ENCODE results near the gene GRHPR.

The GRHPR gene

DNA sequence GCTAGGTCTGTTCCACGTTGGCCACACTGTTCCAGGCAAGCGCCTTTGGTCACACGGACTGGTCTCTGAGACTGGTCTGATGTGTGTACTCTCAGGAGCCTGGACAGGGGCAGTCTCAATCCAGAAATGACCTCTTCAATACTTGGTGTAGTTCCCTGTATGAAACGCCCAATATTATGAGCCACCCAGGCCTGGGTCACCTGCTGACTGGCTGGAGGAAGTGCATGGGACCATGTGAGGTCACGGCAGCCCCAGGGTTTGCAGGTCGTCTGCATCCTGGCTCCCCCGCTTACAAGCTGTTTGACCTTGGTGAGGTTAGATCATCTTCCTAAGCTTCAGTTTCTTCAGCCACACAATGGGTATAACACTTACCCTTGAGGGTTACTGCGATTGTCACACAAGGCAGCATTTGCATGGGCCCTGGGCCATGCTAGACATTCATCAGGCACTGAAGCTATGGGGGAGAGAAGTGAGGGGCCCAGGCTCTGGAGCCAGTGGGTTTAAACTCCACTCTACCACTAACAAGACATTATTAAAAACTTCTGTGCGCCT lies 5.2 kb upstream of the GRHPR start:
- TF ChIP-seq ZFX (IDR thresholded peaks at IDR 0.05) (no peak), CTCF (conservative IDR thresholded peaks at IDR 0.05) (no peak)
- peak overlapping the region; percentile 50 for H3K27ac ChIP-seq

DNA sequence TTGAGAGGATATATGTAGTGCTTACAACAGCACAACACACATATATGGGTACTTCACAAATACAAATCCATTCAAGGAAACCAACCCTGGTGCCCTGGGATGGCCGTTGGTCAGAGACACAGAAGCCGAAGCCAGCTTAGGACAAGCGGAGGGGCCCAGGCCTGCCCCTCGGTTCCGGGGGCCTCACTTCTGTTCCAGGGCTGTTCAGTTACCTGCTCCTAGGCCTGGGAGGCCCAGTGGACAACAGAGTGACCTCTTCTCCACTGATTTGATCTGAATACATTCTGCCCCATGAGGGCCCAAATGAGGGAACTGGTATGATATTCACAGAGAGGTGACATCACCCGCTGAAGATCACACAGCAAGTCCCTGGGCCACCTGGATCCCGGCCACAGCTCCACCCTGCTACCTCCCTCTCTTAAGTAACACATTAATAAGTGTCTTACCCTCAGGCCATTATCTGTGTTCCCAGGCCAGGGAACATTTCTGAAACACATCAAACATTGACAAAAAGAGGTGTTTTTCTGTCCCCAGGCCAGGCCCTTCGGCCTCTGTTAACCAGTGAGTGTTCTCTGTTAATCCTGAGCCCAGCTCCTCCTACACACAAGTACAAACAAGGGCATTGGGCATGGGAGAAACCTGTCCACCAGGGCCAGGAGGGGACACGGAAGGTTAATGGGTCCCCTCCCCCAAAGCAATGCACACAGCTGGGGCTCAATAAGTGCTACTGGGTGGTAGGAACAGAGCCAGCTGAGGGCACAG lies 4.5 kb upstream of the GRHPR start:
- TF ChIP-seq CTCF (conservative IDR thresholded peaks at IDR 0.05) (no peak), ZFX (IDR thresholded peaks at IDR 0.05) (no peak)
- peak overlapping the region; percentile 50 for H3K27ac ChIP-seq

DNA sequence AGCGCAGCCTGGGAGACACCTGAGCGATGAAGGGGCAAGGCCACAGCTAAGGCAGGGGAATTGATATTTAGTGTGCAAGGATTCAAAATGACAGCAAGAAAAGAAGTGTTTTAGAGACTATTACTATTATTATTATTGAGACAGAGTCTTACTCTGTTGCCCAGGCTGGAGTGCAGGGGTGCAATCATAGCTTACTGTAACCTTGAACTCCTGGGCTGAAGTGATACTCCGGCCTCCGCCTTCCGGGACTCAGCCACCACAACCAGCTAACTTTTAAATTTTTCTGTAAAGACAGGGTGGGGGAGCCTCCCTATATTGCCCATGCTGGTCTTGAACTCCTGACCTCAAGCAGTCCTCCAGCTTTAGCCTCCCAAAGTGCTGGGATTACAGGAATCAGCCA lies 3.3 kb upstream of the GRHPR start:
- no peak overlapping the region; the same call in 1 of the 2 replicates for H3K27ac ChIP-seq
- no peak for TF ChIP-seq ZFX (IDR thresholded peaks at IDR 0.05)
- TF ChIP-seq CTCF (conservative IDR thresholded peaks at IDR 0.05), result no peak

- no peak overlapping the region for H3K27ac ChIP-seq
- TF ChIP-seq CTCF (conservative IDR thresholded peaks at IDR 0.05) (no peak), ZFX (IDR thresholded peaks at IDR 0.05) (no peak)
Measured at GRCh38 chr9:37420271-37421215, 2.0 kb upstream of the GRHPR start.

DNA sequence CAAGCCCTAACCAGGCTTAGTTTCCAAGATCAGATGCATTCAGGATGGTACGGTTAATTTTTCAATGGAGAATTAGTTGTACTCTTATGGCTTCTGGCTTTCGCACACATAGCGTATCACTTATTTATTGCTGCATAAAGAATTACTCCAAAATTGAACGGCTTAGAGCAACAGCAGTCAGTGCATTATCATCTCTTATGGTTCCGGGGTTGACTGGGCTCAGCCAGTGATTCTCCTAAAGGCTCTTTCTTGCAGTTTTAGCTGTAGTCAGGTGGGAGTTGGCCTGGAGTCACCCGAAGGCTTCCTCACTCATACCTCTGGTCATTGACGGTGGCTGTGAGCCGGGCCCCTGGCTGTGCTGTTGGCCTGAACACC lies 595 bp upstream of the GRHPR start:
- H3K27ac ChIP-seq, result peak overlapping the region; percentile 96
- TF ChIP-seq ZFX (IDR thresholded peaks at IDR 0.05) (no peak), CTCF (conservative IDR thresholded peaks at IDR 0.05) (no peak)

- peak overlapping the region; percentile 96 for H3K27ac ChIP-seq
- no peak for TF ChIP-seq ZFX (IDR thresholded peaks at IDR 0.05)
- TF ChIP-seq CTCF (conservative IDR thresholded peaks at IDR 0.05), result no peak
Measured at GRCh38 chr9:37423508-37423907, 1.0 kb downstream of the GRHPR start.

Data from C4-2B (cell line).